Cardiac muscle cell (in vitro differentiated cells and primary cell): ENCODE data around the gene TENT5A. TPM values are rescaled to one million over a fixed set of nuclear protein-coding genes. Genes with fewer than 3 reads are reported as not detected.
"Not testable (repeated sequence)": the region's sequence is repeated elsewhere in the genome, so short reads cannot be mapped to it uniquely, and the experiment has no call there.

ENCODE experiments used
- DNase-seq, 2 donors: peaks; one replicate each; pipeline versions ENCODE4 v3.0.0 to v3.0.0-alpha.2; 2010 to 2017; ENCODE audit warnings: low read depth in 1 of 2, low spot score in 1 of 2
- H3K27ac ChIP-seq: fragments of 200-600 bp; sonication (generic); 2 replicates; pipeline ENCODE4 v1.5.1; 2016
- H3K27me3 ChIP-seq: fragments of 200-600 bp; sonication (generic); 2 replicates; pipeline ENCODE4 v1.6.0; 2016; ENCODE audit warnings: control low read depth
- H3K36me3 ChIP-seq: fragments of 200-600 bp; sonication (generic); 2 replicates; pipeline ENCODE4 v1.5.1; 2016; ENCODE audit warnings: control low read depth
- H3K4me1 ChIP-seq: fragments of 200-600 bp; sonication (generic); 2 replicates; pipeline ENCODE4 v1.8.1; 2017; ENCODE audit warnings: low read depth, mild to moderate bottlenecking, mixed run types
- H3K4me3 ChIP-seq: fragments of 200-600 bp; sonication (generic); 2 replicates; pipeline ENCODE4 v1.5.1; 2016; ENCODE audit warnings: mild to moderate bottlenecking
- H3K9me3 ChIP-seq: fragments of 200-600 bp; sonication (generic); 2 replicates; pipeline ENCODE4 v1.5.1; 2017; ENCODE audit warnings: low read depth, mild to moderate bottlenecking, control low read depth
- CTCF ChIP-seq: IDR thresholded peaks from 2 replicates; pipeline ENCODE4 v1.5.1; 2012; ENCODE audit warnings: low read depth, mild to moderate bottlenecking, low read length
- polyA plus RNA-seq: library from polyadenylated mRNA; unstranded; fragments of >200 nt; fragmentation: Nextera tagmentation; extraction: Ambion mirVana; gene quantifications from 2 replicates; pipeline ENCODE4 v1.2.1, GENCODE V29; 2016
- total RNA-seq: library from RNA; depleted of rRNA; stranded (reverse); fragments of >200 nt; gene quantifications from 2 replicates; pipeline ENCODE4 v1.2.3, GENCODE V29; 2016

TENT5A gene
- total and polyA plus RNA-seq, 2 experiments from 2014 or later: 8.1 to 9.2 TPM

- H3K4me3 ChIP-seq: no peak overlapping the region
- H3K27me3 ChIP-seq: no peaks in the 10 kb centered on the region
- DNase-seq: no peak
- TF ChIP-seq CTCF: no peak
- H3K4me1 ChIP-seq: no peaks in the 10 kb centered on the region
- H3K27ac ChIP-seq: no peak overlapping the region
- no peaks in the 10 kb centered on the region for H3K9me3 ChIP-seq
- H3K36me3 ChIP-seq: no peaks in the 10 kb centered on the region
These were observed 31.4 kb upstream of the TENT5A start for GRCh38 chr6:81783893-81784292.

GRCh38 chr6:81781624-81782023 is 29.1 kb upstream of the TENT5A start:
- DNase-seq: no peak
- Histone ChIP-seq H3K9me3 (no peaks in the 10 kb centered on the region), H3K27me3 (no peaks in the 10 kb centered on the region), H3K27ac (no peak overlapping the region), H3K4me1 (no peaks in the 10 kb centered on the region), H3K4me3 (no peak overlapping the region), H3K36me3 (no peaks in the 10 kb centered on the region)
- TF ChIP-seq CTCF: no peak

GRCh38 chr6:81777586-81778268 is 25.2 kb upstream of the TENT5A start:
- no peak overlapping the region for H3K4me3 ChIP-seq

GRCh38 chr6:81776219-81776618 is 23.7 kb upstream of the TENT5A start:
- DNase-seq: peak in 1 of 2 donors; percentile 59
- H3K36me3 ChIP-seq, H3K4me1 ChIP-seq, H3K9me3 ChIP-seq, H3K27me3 ChIP-seq, H3K4me3 ChIP-seq, H3K27ac ChIP-seq: not testable (repeated sequence)

More at GRCh38 chr6:81777586-81778268, 25.2 kb upstream of the TENT5A start:
- H3K4me1 ChIP-seq: no peaks in the 10 kb centered on the region
- no peak for TF ChIP-seq CTCF
- H3K27me3 ChIP-seq: no peaks in the 10 kb centered on the region
- H3K36me3 ChIP-seq: no peaks in the 10 kb centered on the region
- no peaks in the 10 kb centered on the region for H3K9me3 ChIP-seq
- no peak for DNase-seq
- no peak overlapping the region for H3K27ac ChIP-seq

- Histone ChIP-seq H3K36me3 (no peaks in the 10 kb centered on the region), H3K4me3 (no peak overlapping the region), H3K4me1 (no peaks in the 10 kb centered on the region), H3K27ac (no peak overlapping the region), H3K9me3 (no peaks in the 10 kb centered on the region), H3K27me3 (no peaks in the 10 kb centered on the region)
- no peak for TF ChIP-seq CTCF
- DNase-seq: no peak
These were observed 22.1 kb upstream of the TENT5A start for GRCh38 chr6:81774542-81774941.

GRCh38 chr6:81773887-81774286 is 21.4 kb upstream of the TENT5A start:
- no peaks in the 10 kb centered on the region for H3K9me3 ChIP-seq
- DNase-seq: no peak
- H3K4me3 ChIP-seq: no peak overlapping the region
- H3K27me3 ChIP-seq: no peaks in the 10 kb centered on the region
- H3K36me3 ChIP-seq: no peaks in the 10 kb centered on the region
- no peak for TF ChIP-seq CTCF
- H3K27ac ChIP-seq: no peak overlapping the region
- H3K4me1 ChIP-seq: no peaks in the 10 kb centered on the region
